Activated T-cell treated with anti-CD3 and anti-CD28 coated beads, Interleukin-2, amount 50 U/mL, for 72 hours (primary cell): ENCODE results near the gene IRAG1. TPM values are rescaled to one million over a fixed set of nuclear protein-coding genes. Genes with fewer than 3 reads are reported as not detected.

Experiments used
- total RNA-seq, 2 donors: library from RNA; stranded (reverse); gene quantifications; one replicate each; pipeline ENCODE4 v1.2.3, GENCODE V29; 2022

IRAG1 gene
- total RNA-seq, 2 donors from 2014 or later: 0.09 TPM; not detected in 1

Other genes with a start within 250 kb of the IRAG1 start
- gene AMPD3, start 238.5 kb downstream of the IRAG1 start, total RNA-seq: 10 to 100 TPM; 21.6 to 28.8 TPM
- gene RNF141, start 152.6 kb downstream of the IRAG1 start, total RNA-seq: 10 to 100 TPM; 17.5 to 19.6 TPM
- not detected for gene LYVE1, start 125.1 kb downstream of the IRAG1 start, total RNA-seq
- 10 to 100 TPM; 33.1 to 41.0 TPM for gene CTR9, start 57.5 kb upstream of the IRAG1 start, total RNA-seq
- 100 to 1,000 TPM; 807 to 864 TPM for gene EIF4G2, start 115.2 kb upstream of the IRAG1 start, total RNA-seq
- 10 to 100 TPM; 46.1 to 46.4 TPM for gene ZBED5, start 164.3 kb upstream of the IRAG1 start, total RNA-seq